ENCODE results near the gene ADM2. TPM values are rescaled to one million over a fixed set of nuclear protein-coding genes. Genes with fewer than 3 reads are reported as not detected.

ADM2 gene
- total and polyA plus RNA-seq, 4 donors = 0.74 to 5.7 (median 2.7) TPM

- peak within 1 kb of the TSS; percentile 94 for H3K4me3 ChIP-seq
- peak; percentile 97 for ATAC-seq (ENCODE audit: insufficient read depth, low FRiP score)
Observed at GRCh38 chr22:50474710-50475651, 6.4 kb upstream of the ADM2 start, which contains the start of gene SBF1. Gene SBF1 (minus strand): TSS chr22:50475035. CDS start chr22:50474840, 195 bp downstream.

GRCh38 chr22:50475652-50476002 is 5.7 kb upstream of the ADM2 start:
- Histone ChIP-seq H3K36me3 (ENCODE audit: control insufficient read depth in 4 of 4, insufficient read depth in 4 of 4, low read length in 4 of 4) (peaks cover 0 to 2% (median 0%) of the 10 kb centered on the region in 4 donors), H3K27me3 (ENCODE audit: control insufficient read depth in 3 of 3, insufficient read depth in 3 of 3, low read length in 2 of 3) (peaks cover 0 to 16% (median 13%) of the 10 kb centered on the region in 3 donors), H3K4me1 (ENCODE audit: control insufficient read depth in 5 of 5, insufficient read depth in 5 of 5, low read length in 5 of 5) (peaks cover 8 to 27% (median 10%) of the 10 kb centered on the region in 5 donors), H3K9me3 (ENCODE audit: control insufficient read depth in 4 of 4, insufficient read depth in 3 of 4, low read length in 3 of 4) (no peaks in the 10 kb centered on the region), H3K27ac (ENCODE audit: low read depth in 1 of 2, low read length in 1 of 2) (no peak overlapping the region), H3K9ac (ENCODE audit: insufficient read depth in 1 of 2, low read length in 2 of 2) (peak overlapping the region in 1 of 2 donors; percentile 37), H3K4me3 (no peak overlapping the region)
- no peak for ATAC-seq (ENCODE audit: insufficient read depth, low FRiP score)
- WGBS, 2 donors = 93% methylated on average over 6 of the region's 6 CpGs
- no peak for TF ChIP-seq CTCF (IDR thresholded peaks at IDR 0.05; ENCODE audit: control extremely low read depth, extremely low read depth)
- no peak for DNase-seq

More at GRCh38 chr22:50474710-50475651, 6.4 kb upstream of the ADM2 start, which contains the start of gene SBF1:
- Histone ChIP-seq H3K27ac (ENCODE audit: low read depth in 1 of 2, low read length in 1 of 2) (peak within 1 kb of the TSS; percentile 37 to 63), H3K9ac (ENCODE audit: insufficient read depth in 1 of 2, low read length in 2 of 2) (peak within 1 kb of the TSS; percentile 37 to 60), H3K9me3 (ENCODE audit: control insufficient read depth in 4 of 4, insufficient read depth in 3 of 4, low read length in 3 of 4) (no peaks in the 10 kb centered on the region), H3K27me3 (ENCODE audit: control insufficient read depth in 3 of 3, insufficient read depth in 3 of 3, low read length in 2 of 3) (peaks cover 0 to 10% (median 6%) of the 10 kb centered on the region in 3 donors), H3K36me3 (ENCODE audit: control insufficient read depth in 4 of 4, insufficient read depth in 4 of 4, low read length in 4 of 4) (peaks cover 0 to 2% (median 0%) of the 10 kb centered on the region in 4 donors), H3K4me1 (ENCODE audit: control insufficient read depth in 5 of 5, insufficient read depth in 5 of 5, low read length in 5 of 5) (peaks cover 8 to 34% (median 10%) of the 10 kb centered on the region in 5 donors)
- WGBS, 2 donors = 1 to 4% methylated on average over 48 to 97 of the region's 97 CpGs
- DNase-seq = peak; percentile 92 to 95 (median 93)
- TF ChIP-seq CTCF (IDR thresholded peaks at IDR 0.05; ENCODE audit: control extremely low read depth, extremely low read depth) = no peak

- H3K27me3 ChIP-seq (ENCODE audit: control insufficient read depth in 3 of 3, insufficient read depth in 3 of 3, low read length in 2 of 3) = peaks cover 0 to 23% (median 13%) of the 10 kb centered on the region in 3 donors
- no peak overlapping the region for H3K27ac ChIP-seq (ENCODE audit: low read depth in 1 of 2, low read length in 1 of 2)
- TF ChIP-seq CTCF (IDR thresholded peaks at IDR 0.05; ENCODE audit: control extremely low read depth, extremely low read depth) = no peak
- no peak overlapping the region for H3K9ac ChIP-seq (ENCODE audit: insufficient read depth in 1 of 2, low read length in 2 of 2)
- whole genome bisulfite sequencing, 2 donors = 79 to 88% methylated on average over 7 of the region's 7 CpGs
- ATAC-seq (ENCODE audit: insufficient read depth, low FRiP score) = no peak
- H3K9me3 ChIP-seq (ENCODE audit: control insufficient read depth in 4 of 4, insufficient read depth in 3 of 4, low read length in 3 of 4) = no peaks in the 10 kb centered on the region
- peaks cover 0 to 2% (median 0%) of the 10 kb centered on the region in 4 donors for H3K36me3 ChIP-seq (ENCODE audit: control insufficient read depth in 4 of 4, insufficient read depth in 4 of 4, low read length in 4 of 4)
- no peak overlapping the region for H3K4me3 ChIP-seq
- no peak for DNase-seq
- peaks cover 8 to 21% (median 10%) of the 10 kb centered on the region in 5 donors for H3K4me1 ChIP-seq (ENCODE audit: control insufficient read depth in 5 of 5, insufficient read depth in 5 of 5, low read length in 5 of 5)
Observed at GRCh38 chr22:50476868-50477267, 4.5 kb upstream of the ADM2 start.
